Nephron progenitor cell (in vitro differentiated cells): Measurements from ENCODE around the gene TAF11.

ENCODE experiments used
- DNase-seq: peaks from one replicate; pipeline ENCODE4 v3.0.0; 2021
- H3K27ac Mint-ChIP-seq: 2 replicates; pipeline ENCODE4 v1.8.0; 2021; ENCODE audit warnings: mild to moderate bottlenecking, moderate library complexity, mixed read lengths
- H3K27me3 Mint-ChIP-seq: 2 replicates; pipeline ENCODE4 v1.8.0; 2021; ENCODE audit warnings: mild to moderate bottlenecking, low read depth, mixed read lengths; ENCODE audit not compliant: poor library complexity
- H3K36me3 Mint-ChIP-seq: 2 replicates; pipeline ENCODE4 v1.8.0; 2021; ENCODE audit warnings: low read depth, mixed read lengths
- H3K4me1 Mint-ChIP-seq: 2 replicates; pipeline ENCODE4 v1.8.0; 2021; ENCODE audit warnings: mixed read lengths
- H3K4me3 Mint-ChIP-seq: 2 replicates; pipeline ENCODE4 v1.8.0; 2021; ENCODE audit warnings: mild to moderate bottlenecking, moderate library complexity, mixed read lengths
- H3K9me3 Mint-ChIP-seq: 2 replicates; pipeline ENCODE4 v1.8.0; 2021; ENCODE audit warnings: mild to moderate bottlenecking, moderate library complexity, mixed read lengths
- TF ChIP-seq, protein P1 (sequence below): fragments of 200-600 bp; sonication (generic); IDR thresholded peaks from 2 replicates; pipeline ENCODE4 v1.5.0; 2021; ENCODE audit warnings: antibody characterized with exemption

The TAF11 gene

GRCh38 chr6:34909320-34909883, 21.6 kb upstream of the TAF11 start:
- peaks cover 9% of the 10 kb centered on the region for H3K36me3 Mint-ChIP-seq
- H3K9me3 Mint-ChIP-seq: no peaks in the 10 kb centered on the region
- no peak overlapping the region for H3K4me3 Mint-ChIP-seq
- DNase-seq: no peak
- H3K27me3 Mint-ChIP-seq: peaks cover 5% of the 10 kb centered on the region
- H3K27ac Mint-ChIP-seq: peak overlapping the region; percentile 10
- H3K4me1 Mint-ChIP-seq: peaks cover 21% of the 10 kb centered on the region
- TF ChIP-seq, protein P1, sequence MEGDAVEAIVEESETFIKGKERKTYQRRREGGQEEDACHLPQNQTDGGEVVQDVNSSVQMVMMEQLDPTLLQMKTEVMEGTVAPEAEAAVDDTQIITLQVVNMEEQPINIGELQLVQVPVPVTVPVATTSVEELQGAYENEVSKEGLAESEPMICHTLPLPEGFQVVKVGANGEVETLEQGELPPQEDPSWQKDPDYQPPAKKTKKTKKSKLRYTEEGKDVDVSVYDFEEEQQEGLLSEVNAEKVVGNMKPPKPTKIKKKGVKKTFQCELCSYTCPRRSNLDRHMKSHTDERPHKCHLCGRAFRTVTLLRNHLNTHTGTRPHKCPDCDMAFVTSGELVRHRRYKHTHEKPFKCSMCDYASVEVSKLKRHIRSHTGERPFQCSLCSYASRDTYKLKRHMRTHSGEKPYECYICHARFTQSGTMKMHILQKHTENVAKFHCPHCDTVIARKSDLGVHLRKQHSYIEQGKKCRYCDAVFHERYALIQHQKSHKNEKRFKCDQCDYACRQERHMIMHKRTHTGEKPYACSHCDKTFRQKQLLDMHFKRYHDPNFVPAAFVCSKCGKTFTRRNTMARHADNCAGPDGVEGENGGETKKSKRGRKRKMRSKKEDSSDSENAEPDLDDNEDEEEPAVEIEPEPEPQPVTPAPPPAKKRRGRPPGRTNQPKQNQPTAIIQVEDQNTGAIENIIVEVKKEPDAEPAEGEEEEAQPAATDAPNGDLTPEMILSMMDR: no peak

GRCh38 chr6:34908194-34908593, 20.4 kb upstream of the TAF11 start:
- Mint-ChIP-seq H3K4me1 (peaks cover 21% of the 10 kb centered on the region), H3K4me3 (no peak overlapping the region), H3K27ac (peak overlapping the region; percentile 49), H3K36me3 (peaks cover 10% of the 10 kb centered on the region), H3K9me3 (no peaks in the 10 kb centered on the region), H3K27me3 (peaks cover 5% of the 10 kb centered on the region)
- no peak for DNase-seq
- TF ChIP-seq, protein P1: no peak

- no peak overlapping the region for H3K27ac Mint-ChIP-seq
These were observed 19.0 kb upstream of the TAF11 start for GRCh38 chr6:34906826-34907225.

DNA sequence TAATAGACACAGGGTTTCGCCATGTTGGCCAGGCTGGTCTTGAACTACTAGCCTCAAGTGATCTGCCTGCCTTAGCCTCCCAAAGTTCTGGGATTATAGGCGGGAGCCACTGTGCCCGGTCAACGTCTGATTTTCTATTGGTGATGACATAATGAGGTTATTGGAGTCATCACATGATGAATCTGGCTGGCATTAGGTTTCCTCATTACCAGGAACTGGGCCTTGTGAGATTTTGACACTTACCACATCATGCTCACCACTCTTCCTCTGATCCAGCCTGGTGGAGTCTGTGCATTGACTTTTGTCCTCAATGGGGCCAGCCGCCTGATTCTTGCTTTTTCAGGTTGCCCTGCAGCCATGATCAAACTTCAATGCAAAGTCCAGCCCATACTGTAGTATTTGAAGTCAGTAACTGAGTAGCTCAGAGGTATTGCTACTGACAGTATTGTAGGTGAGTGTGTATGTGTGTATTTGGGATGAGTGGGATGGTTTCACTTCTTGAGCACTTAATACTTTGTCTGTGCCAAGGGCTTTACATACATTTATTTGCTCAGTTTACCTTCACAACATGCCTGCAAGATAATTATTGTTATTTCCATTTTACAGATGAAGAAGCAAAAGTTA, 17.3 kb upstream of the TAF11 start:
- TF ChIP-seq, protein P1: no peak
- no peak for DNase-seq
- Mint-ChIP-seq H3K36me3 (peaks cover 10% of the 10 kb centered on the region), H3K4me3 (no peak overlapping the region), H3K27ac (peak overlapping the region; percentile 49), H3K4me1 (peaks cover 7% of the 10 kb centered on the region), H3K27me3 (peaks cover 5% of the 10 kb centered on the region), H3K9me3 (no peaks in the 10 kb centered on the region)

More at GRCh38 chr6:34906826-34907225, 19.0 kb upstream of the TAF11 start:
- Mint-ChIP-seq H3K4me3 (no peak overlapping the region), H3K9me3 (no peaks in the 10 kb centered on the region), H3K4me1 (peaks cover 19% of the 10 kb centered on the region), H3K27me3 (peaks cover 5% of the 10 kb centered on the region), H3K36me3 (peaks cover 10% of the 10 kb centered on the region)
- TF ChIP-seq, protein P1: no peak
- no peak for DNase-seq

DNA sequence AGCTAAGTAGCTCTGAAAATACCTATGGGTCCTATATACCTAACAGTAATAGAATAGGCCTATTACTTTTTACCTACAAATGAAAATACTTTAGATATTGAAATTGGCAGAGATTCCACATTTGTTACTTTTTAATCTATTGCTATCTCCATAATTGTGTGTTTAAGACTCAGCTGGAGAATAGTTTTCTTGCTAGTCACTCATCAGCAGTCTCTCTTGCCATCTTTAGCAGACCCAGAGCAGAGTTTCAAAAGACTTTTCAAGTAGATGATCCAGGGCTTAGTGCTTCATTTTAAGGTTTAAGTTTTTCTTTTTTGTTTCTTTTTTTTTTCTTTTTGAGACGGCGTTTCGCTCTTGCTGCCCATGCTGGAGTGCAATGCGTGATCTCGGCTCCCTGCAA, 14.1 kb upstream of the TAF11 start:
- no peak overlapping the region for H3K27ac Mint-ChIP-seq
- no peak for DNase-seq
- no peaks in the 10 kb centered on the region for H3K9me3 Mint-ChIP-seq
- H3K36me3 Mint-ChIP-seq: peaks cover 10% of the 10 kb centered on the region
- H3K4me1 Mint-ChIP-seq: no peaks in the 10 kb centered on the region
- TF ChIP-seq, protein P1: no peak
- no peaks in the 10 kb centered on the region for H3K27me3 Mint-ChIP-seq
- H3K4me3 Mint-ChIP-seq: no peak overlapping the region
